HG02884 (cell line): Measurements from ENCODE around the gene BPHL.
"Not testable (repeated sequence)": the region's sequence is repeated elsewhere in the genome, so short reads cannot be mapped to it uniquely, and the experiment has no call there.

Experiments used
- ATAC-seq: cut with Tn5 transposase; IDR thresholded peaks from one replicate; pipeline ENCODE4 v1.9.1; 2021; ENCODE audit warnings: mild to moderate bottlenecking, moderate library complexity; ENCODE audit not compliant: unreplicated experiment

Gene BPHL

GRCh38 chr6:3118353-3119039 lies at the start of gene BPHL:
Gene BPHL (plus strand): TSS chr6:3118711. CDS start chr6:3118741, 30 bp downstream.
- peak; percentile 79 for ATAC-seq

GRCh38 chr6:3071568-3071967 lies 46.9 kb upstream of the BPHL start:
- ATAC-seq = no peak

GRCh38 chr6:3072798-3073197 lies 45.7 kb upstream of the BPHL start:
- ATAC-seq = no peak

GRCh38 chr6:3073382-3073781 lies 45.1 kb upstream of the BPHL start:
- ATAC-seq = no peak

GRCh38 chr6:3075772-3076113 lies 42.8 kb upstream of the BPHL start:
- ATAC-seq = no peak

- no peak for ATAC-seq
Measured at GRCh38 chr6:3076320-3076719, 42.2 kb upstream of the BPHL start.

- no peak for ATAC-seq
Measured at GRCh38 chr6:3077430-3077829, 41.1 kb upstream of the BPHL start.

GRCh38 chr6:3078952-3079351 lies 39.6 kb upstream of the BPHL start:
- ATAC-seq = not testable (repeated sequence)

- no peak for ATAC-seq
Measured at GRCh38 chr6:3079682-3080081, 38.8 kb upstream of the BPHL start.

GRCh38 chr6:3081960-3082359 lies 36.6 kb upstream of the BPHL start:
- ATAC-seq = no peak

- no peak for ATAC-seq
Measured at GRCh38 chr6:3085074-3085473, 33.4 kb upstream of the BPHL start.

- ATAC-seq = no peak
Measured at GRCh38 chr6:3086282-3086946, 32.1 kb upstream of the BPHL start.

GRCh38 chr6:3088446-3088845 lies 30.1 kb upstream of the BPHL start:
- ATAC-seq = no peak

- ATAC-seq = no peak
Measured at GRCh38 chr6:3088968-3089367, 29.5 kb upstream of the BPHL start.

- ATAC-seq = no peak
Measured at GRCh38 chr6:3090013-3090412, 28.5 kb upstream of the BPHL start.

GRCh38 chr6:3094815-3095214 lies 23.7 kb upstream of the BPHL start:
- ATAC-seq = no peak

GRCh38 chr6:3102875-3103274 lies 15.6 kb upstream of the BPHL start:
- ATAC-seq = no peak

- ATAC-seq = no peak
Measured at GRCh38 chr6:3108746-3109414, 9.6 kb upstream of the BPHL start.

- no peak for ATAC-seq
Measured at GRCh38 chr6:3109761-3110160, 8.8 kb upstream of the BPHL start.

- ATAC-seq = no peak
Measured at GRCh38 chr6:3114377-3114776, 4.1 kb upstream of the BPHL start.

GRCh38 chr6:3117912-3118352 lies 579 bp upstream of the BPHL start:
- ATAC-seq = peak; percentile 3

- peak; percentile 21 for ATAC-seq
Measured at GRCh38 chr6:3119040-3119723, 671 bp downstream of the BPHL start.
